Measurements from ENCODE around the gene MARF1.
"Not testable (repeated sequence)": the region's sequence is repeated elsewhere in the genome, so short reads cannot be mapped to it uniquely, and the experiment has no call there.

The MARF1 gene

DNA sequence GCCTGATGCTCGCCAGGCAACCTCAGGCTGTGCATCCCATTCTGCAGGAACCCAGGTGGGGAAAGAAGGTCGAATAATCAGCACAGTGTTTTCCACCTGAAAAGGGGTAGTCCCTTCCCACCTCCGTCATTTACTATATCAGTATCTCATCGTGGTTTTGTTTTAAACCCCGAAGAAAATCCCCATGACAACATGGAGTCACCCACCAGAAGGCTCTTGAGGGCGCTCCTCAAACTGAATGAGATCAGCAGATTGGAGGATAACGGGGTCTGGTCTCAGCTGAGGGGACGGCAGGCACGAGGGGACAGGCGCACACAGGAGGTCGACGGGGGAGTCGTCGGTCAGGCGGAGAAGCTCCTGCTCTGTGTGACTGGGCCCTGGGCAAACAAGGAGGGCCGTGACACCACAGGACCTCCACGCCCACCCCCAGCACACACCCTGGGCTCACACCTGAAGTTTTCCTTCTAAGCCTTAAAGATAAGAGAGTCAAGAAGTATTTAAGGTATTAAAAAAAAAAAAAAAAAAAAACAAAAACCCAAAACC, 44.2 kb downstream of the MARF1 start:
- no peak for DNase-seq

DNA sequence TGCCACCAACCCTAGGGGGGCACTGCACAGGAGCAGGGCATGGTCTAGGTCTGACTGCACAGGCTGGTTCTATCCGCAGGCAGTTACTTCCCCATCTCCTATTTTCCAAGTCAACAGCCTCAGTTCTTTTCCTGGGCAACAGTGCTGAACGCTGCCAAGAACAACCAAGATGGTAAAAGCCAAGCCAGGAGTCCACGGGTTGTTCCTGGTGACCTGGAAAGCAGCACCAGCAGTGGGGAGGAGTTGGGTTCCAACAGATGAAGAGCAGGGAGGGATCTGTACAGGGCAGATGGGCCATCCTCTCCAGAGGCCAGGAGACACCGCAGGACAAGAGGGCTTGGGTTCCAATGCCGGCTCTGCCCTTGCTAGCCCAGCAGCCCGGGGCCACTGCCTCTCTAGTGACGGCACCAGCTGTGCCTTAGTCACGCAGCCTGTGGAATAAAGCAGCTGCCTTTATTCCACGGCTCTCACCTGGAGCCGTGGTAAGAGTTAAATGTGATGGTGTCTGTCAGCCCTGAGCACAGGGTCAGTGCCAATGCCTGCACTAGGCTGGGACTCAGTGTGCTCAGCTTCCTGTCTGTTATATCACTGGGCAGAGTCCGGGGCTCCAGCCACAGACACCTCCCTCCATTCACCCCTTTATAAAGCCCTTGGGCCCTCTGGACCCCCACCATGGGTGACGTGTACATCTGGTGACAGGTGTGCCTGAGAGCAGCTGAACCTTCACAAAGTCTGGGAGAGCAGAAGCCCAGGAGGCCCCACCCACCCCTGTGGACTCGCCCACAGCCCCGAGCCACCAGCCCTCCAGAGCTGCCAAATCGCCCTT, 44.9 kb downstream of the MARF1 start:
- no peak for DNase-seq

DNA sequence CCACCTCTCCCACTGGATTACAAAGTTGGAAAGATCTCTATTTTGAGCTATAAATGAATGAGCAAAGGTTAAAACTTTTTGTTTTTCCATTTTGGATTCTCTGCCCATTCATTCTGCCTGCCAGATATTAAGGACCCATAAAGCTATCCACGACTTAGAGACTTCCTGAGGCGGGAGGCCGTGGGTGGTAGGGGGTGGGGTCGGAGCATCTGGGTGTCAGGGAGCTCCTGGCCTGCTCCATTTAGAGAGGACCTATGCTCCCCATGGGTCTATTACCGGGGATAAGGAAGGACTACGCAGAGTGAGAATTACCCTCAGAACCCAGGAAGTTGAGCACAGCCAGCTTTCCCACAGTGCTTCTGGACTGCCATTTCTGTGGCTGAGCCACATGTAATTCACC, 45.8 kb downstream of the MARF1 start:
- DNase-seq, result no peak

DNA sequence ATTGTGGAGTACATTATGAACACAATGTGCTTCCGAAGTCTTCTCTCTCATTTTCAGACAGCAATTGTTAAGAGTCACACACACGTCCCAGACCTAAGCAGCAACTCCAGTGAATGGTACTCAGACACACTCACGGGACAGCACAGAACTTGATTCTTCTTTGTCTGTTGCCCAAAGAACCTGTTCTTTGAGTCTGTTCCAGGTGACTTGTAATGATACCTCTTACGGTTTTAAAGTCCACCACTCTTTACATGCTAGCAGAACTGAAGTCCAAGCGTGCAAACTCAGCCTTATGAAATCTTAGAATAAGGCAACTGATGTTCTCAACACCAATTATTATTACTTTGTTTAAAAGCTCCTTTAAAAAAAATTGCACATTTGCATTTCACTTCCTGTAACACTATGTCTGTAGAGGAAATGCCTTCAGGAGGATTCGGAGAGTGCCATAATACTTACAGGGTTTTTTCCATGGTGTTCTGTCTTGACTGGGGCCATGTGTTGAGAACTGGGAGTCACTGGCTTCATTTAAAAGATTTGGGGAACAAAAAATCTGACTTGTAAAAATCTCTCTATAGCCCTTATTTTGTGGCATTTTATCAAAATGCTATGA, 48.1 kb downstream of the MARF1 start:
- no peak for DNase-seq

DNA sequence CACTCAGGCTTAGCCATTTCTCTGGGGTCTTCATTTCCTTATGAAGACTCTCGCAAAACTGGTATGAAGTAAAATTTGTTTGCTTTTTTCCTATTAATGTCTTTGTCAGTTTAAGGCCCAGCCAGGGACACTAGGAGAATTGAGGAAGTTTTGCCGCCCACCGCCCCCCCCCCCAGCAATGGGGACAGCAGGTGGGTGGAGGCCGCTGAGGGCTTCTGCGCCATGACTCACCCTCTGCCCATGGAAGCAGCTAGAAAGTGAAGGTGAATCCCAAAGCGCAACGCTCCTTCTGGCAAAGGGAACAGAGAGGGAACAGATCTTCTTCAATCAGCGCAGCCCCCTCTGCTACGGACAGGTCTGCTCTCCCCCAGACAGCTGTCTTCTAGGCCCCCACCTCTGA, 49.7 kb downstream of the MARF1 start:
- DNase-seq, result no peak

DNA sequence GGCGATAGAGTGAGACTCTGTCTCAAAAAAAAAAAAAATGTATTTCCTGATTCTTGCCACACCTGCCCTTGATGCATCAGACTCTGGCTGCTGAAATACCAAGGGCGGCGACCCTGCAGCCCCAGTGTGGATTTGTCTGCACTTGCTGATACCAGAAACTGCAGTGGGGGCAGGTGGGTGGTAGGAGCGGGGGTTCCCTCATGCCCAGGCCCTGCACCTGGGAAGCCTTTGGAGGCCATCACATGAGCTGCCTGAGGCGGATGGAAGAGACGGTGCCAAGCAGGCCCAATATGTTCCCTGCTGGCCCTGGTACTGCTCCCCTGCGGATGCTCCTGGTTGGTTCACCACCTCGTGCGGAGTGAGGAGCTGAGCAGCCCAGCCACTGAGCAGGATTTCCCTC, 50.6 kb downstream of the MARF1 start:
- no peak for DNase-seq

DNA sequence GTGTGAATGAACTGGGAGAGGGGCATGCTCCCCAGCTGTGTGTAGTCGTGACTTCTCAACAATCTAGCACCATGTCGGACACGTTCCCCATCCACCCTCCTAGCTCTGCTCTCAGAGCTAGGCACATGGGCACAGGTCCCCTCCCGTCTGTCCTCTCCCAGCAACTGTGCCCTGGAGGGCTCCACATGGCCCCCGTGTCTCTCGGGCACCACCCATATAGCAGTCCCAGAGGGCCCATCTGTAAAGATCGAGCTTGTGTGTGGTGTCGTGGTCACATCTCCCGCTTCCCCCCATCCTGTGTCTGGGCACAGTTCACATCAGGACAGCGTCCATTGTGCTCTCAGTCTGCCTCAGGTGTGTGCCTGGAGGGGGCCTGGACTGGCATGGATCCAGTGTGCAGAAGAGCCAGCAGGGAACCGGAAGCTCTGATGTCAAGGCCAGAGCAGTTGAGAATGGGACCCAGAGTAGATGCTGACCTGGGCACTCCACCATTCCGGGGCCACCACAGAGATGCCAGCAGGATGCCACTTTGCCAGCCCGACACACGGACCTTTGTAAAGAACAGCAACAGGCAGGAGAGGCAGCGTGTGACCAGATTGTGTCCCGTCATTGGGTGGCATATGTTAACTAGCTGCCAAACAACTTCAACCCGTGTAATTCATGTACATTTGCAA, 55.7 kb downstream of the MARF1 start:
- DNase-seq, result no peak

DNA sequence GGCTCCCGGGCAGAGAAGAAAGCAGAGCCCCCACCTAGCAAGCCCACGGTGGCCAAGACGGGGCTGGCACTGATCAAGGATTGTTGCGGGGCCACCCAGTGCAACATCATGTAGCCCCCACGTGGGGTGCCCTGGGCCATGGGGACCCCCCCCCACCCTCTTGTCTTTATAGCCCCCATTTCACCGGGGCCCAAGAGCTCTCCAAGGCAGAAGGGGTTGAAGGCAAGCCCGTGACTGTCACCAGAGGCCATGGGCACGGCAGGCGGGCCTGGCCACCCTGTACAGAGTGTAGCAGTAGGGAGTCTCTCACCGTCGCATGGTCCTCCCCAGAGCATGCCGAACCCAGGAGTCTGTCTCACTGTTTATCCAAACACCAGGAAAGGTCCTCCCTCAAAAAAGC, 56.2 kb downstream of the MARF1 start:
- DNase-seq, result no peak

DNA sequence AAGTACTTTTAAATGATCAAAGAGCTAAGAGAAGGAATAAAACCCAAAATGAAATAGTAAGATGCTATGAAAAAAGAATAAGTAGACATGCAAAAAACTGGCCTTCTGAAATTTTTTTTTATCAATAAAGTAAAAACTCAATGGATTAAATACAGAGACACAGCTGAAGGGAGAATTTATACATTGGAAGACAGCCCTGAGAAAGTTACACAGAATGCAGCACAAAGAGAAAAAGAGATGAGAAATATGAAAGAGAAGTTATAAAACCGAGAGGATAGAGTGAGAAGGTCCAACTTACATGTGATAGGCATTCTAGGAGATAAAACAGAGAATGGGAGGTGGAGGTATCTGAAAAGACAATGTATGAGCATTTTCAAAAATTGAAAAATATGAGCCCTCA, 57.0 kb downstream of the MARF1 start:
- no peak for DNase-seq

DNA sequence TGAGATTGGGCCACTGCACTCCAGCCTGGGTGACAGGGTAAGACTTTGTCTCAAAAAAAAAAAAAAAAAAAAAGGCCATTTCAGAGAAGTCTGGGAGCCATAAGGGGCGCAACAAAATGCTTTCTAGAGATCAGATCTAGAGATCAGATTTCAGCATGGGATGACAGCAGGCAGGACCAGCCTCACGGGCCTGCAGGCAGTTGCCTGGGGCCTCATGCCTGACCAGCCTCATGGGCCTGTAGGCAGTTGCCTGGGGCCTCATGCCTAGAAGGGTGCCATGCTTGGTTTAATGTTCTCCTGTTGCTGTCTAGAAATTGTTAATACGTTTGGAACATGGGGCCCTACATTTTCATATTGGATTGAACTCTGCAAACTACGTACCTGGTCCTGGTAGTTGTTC, 59.4 kb downstream of the MARF1 start:
- no peak for DNase-seq

DNA sequence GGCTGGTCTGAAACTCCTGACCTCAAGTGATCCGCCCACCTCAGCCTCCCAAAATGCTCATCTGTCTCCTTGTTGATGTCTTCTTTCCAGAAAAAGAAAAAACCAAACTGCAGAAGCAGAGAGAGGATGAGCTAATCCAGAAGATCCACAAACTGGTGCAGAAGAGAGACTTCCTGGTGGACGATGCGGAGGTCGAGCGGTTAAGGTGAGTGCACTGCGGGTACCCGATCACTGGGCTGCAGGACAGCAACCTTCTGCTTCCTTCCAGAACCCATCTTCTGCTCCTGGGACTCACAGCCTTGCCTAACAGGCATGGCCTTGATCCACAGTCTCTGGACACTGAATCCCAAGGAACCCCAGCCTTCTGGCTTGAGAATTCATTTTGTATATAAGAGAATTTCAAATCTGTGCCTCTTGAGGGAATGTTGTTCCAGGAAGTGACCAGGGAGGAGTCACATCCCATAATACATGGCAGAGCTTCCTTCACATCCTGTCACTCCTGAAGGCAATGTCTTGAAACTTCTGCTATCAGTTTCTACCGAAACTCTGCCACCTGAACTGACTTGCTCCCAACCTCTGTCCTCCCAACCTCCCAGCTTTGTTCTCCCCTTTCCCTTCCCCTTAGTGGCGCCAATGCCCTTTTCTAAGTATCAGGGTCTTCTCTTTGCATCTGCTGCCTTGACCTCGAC, 61.7 kb downstream of the MARF1 start:
- no peak for DNase-seq

DNA sequence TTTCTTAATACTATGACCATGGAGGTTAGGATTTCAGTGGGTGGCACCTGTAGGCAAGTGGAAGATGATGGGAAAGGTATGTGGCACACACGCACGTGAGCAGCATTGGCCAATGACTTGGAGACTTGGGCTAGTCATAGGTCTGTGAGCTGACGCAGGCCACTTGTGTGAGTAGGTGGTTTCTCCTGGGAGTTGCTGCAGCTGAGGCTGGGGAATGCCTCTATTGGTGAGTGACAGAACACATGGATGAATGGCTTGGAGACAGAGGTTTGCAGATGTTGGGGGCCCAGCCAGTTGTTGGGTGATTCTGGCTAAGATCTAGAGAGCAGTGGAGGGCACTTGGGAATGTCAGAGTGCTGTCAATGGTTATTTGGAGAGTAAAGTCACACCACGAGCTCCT, 64.1 kb downstream of the MARF1 start:
- no peak for DNase-seq

DNA sequence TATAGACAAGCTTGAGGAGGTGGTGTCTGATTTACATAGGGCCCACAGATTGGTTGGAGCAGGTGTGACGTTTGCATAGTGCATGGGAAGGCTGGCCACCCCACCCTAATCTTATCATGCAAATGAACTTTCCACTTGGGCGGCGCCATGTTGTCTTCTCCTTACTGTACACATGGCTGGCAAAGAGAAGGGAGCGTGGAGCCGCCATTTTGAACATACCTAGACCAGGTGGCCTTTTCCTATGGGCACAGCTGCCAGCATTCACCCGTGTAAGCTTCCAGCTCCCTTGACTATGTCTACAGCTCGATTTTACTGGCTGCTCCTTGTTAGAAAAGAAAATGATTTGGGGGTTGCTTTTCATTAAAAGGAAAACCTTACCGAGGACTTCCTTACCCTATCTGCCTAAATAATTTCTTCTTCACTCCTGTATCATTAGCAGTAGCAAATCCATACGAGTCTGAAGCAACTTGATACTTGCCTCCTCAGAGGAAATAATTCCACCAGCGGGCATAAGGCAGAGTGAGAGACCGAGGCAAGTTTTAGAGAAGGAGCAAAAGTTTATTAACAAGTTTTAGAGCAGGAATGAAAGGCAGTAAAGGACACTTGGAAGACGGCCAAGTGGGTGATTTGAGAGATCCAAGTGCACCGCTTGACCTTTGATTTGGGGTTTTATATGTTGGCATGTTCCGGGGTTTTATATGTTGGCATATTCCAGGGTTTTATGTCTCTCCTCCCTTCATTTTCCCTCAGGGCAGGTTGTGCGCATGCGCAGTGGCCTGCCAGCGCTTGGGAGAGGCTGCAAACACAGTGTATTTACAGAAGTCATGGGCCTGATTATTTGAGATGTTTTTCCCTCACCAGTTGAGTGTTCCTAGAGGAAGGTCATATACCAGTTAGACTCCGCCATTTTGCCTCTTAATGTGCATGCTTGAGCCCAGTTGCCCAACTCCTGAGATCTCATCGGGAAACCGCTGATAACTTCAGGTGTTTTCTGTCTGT, 65.7 kb downstream of the MARF1 start:
- no peak for DNase-seq

DNA sequence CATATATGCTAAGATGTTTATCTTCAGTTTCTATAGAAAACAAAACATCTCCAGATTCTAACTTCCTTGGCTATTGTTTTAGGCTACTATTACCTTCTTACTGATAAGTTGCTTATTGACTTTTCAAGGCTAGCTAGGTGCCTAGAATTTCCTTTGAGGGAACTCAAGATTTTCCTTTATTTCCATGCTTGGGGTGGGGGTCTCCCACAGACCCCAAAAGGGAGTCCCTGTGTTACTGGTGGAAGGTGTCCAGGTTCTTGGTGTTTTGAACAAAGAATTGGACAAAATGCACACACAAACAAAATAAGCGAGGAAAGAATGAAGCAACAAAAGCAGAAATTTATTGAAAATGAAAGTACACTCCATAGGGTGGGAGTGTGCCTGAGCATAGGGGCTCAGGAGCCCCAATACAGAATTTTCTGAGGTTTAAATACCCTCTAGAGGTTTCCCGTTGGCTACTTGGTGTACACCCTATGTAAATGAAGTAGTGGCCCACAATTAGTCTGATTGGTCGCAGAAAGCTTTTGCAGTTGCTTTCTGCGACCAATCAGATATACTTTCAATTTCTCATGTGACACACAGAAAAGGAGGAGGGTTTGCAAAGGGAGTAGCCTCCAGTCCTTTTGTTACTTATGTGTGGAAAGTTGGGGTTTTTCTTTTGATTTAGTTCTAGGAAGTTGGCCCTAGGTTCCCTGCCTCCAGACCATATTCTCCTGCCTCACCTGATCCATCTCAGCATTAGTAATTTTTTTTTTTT, 67.5 kb downstream of the MARF1 start:
- no peak for DNase-seq

DNA sequence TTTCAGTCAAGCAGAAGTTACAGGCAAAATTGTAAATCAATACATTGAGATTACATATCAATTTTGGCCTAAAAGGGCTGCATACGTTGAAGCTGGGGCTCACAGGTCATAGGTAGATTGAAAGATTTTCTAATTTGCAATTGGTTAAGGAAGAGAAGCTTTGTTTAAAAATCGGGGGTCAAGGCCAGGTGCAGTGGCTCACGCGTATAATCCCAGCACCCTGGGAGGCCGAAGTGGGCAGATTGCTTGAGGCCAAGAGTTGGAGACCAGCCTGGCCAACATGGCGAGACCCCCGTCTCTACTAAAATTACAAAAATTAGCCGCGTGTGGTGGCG, 68.4 kb downstream of the MARF1 start:
- no peak for DNase-seq

DNA sequence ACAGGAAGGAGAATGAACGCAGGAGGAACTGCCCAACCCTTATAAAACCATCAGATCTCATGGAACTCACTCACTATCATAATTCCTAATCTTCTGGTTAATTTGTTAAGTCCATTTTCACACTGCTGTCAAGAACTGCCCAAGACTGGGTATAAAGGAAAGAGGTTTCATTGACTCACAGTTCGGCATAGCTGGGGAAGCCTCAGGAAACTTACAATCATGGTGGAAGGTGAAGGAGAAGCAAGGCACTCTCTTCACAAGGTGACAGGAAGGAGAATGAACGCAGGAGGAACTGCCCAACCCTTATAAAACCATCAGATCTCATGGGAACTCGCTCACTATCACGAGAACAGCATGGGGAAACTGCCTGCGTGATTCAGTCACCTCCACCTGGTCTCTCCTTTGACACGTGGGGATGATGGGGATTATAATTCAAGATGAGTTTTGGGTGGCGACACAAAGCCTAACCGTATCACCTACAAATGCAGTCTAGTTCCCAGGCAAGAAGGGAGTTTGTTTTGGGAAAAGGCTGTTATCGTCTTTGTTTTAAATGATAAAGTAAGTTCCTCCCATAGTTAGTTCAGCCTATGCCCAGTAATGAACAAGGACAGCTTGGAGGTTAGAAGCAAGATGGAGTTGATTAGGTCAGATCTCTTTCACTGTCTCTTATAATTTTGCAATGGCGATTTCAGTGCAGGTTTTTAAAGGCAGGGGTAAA, 68.9 kb downstream of the MARF1 start:
- DNase-seq, result not testable (repeated sequence)

DNA sequence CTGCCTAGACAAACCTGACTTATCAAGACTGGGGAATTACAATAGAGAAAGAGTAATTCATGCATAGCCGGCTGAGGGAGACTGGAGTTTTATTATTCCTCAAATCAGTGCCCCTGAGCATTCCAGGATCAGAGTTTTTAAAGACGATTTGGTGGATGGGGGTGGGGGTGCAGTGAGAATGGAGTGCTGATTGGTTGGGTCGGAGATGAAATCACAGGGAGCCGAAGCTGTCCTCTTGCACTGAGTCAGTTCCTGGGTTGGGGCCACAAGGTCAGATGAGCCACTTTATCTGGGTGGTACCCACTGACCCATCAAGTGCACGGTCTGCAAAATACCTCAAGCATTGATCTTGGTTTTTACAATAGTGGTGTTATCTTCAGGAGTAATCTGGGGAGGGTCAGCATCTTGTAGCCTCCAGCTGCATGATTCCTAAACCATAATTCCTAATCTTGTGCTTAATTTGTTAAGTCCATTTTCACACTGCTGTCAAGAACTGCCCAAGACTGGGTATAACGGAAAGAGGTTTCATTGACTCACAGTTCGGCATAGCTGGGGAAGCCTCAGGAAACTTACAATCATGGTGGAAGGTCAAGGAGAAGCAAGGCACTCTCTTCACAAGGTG, 69.6 kb downstream of the MARF1 start:
- no peak for DNase-seq

DNA sequence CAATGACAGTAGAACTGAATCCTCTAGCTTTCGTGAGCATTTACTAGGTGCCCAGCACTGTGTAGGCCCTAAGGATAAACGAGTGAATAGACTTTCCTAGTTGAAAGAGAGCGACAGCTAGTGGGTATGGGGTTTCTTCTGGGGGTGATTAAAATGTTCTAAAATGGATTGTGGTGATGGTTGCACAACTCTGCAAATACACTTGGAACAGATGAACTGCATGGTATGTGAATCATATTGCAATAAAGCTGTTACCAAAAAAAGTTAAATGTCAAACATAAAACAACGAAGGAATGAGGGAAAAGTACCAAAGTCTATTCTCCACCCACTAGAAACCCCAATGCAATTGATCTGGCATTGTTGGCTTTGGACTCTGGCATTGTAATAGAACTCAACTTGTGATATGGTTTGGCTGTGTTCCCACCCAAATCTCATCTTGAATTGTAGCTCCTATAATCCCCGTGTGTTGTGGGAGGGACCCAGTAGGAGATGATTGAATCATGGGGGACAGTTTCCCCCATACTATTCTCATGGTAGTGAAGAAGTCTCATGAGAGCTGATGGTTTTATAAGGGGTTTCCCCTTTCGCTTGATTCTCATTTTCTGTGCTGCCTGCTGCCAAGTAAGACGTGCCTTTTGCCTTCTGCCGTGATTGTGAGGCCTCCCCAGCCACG, 70.5 kb downstream of the MARF1 start:
- no peak for DNase-seq

DNA sequence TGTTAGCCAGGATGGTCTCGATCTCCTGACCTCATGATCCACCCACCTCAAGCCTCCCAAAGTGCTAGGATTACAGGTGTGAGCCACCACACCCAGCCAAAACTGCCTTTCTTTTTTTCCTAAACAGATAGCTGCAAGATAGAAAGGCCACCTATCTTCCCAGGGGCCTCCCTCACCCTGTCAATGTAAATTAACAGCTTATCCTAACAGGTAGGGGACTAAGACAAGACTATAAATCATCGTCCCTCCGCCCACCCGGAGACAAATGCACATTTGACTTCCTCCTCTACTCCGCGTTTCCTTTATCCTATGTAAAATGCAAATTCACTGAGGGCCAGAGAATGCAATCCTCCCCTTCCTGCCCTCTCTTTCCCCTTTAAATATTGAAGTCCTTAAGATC, 71.4 kb downstream of the MARF1 start:
- DNase-seq, result no peak

DNA sequence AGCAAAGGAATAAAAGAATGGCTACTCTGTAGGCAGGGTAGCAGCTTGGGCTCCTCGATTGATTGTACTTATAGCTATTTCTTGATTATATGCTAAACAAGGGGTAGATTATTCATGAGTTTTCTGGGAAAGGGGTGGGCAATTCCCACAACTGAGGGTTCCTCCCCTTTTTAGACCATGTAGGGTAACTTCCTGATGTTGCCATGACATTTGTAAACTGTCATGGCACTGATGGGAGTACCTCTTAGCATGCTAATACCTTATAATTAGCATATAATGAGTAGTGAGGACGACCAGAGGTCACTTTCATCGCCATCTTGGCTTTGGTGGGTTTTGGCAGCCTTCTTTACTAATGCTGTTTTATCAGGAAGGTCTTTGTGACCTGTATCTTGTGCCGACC, 72.3 kb downstream of the MARF1 start:
- DNase-seq, result not testable (repeated sequence)

All from stimulated activated CD4-positive, alpha-beta T cell treated with anti-CD3 and anti-CD28 coated beads, Interleukin-4, amount 100 ng/mL, for 1 hour (primary cell).